B cell (primary cell): Measurements from ENCODE around the gene GLI3. TPM values are rescaled to one million over a fixed set of nuclear protein-coding genes. Genes with fewer than 3 reads are reported as not detected.

Source experiments
- ATAC-seq: fragments of 200-7000 bp; cut with Tn5 transposase; one replicate; pipeline ENCODE4 v1.10.0; 2021; ENCODE audit warnings: low read depth, mild to moderate bottlenecking, moderate number of reproducible peaks, moderate library complexity
- CTCF ChIA-PET: fragments of 350-600 bp; sonication (Branson Sonifier 250); formaldehyde crosslinking; loops from one replicate; lab custom pipeline; 2021; ENCODE audit warnings: antibody characterized with exemption, inconsistent platforms; lab: Charles Lee
- POLR2A ChIA-PET: fragments of 350-600 bp; sonication (Branson Sonifier 250); formaldehyde crosslinking; loops from one replicate; lab custom pipeline; 2021; ENCODE audit warnings: antibody characterized with exemption; lab: Charles Lee
- DNase-seq: peaks from one replicate; pipeline ENCODE4 v3.0.0; 2013
- H2AFZ ChIP-seq: 2 replicates; pipeline ENCODE4 v1.6.1; 2012; ENCODE audit warnings: mild to moderate bottlenecking, low read depth, low read length; ENCODE audit not compliant: insufficient read depth, poor library complexity, severe bottlenecking
- H3K27ac ChIP-seq, 2 donors: 1 replicate in 1 of 2; 2 replicates in 1 of 2; pipeline ENCODE4 v1.5.1; 2012 to 2013; ENCODE audit warnings: low read length in 2 of 2, mild to moderate bottlenecking in 2 of 2, moderate library complexity in 1 of 2
- H3K27me3 ChIP-seq, 4 experiments: fragments of 200-600 bp in 1 of 4; sonication (generic) in 1 of 4; replicated peaks in 1 of 4; 1 replicate in 2 of 4; 2 replicates in 2 of 4; pipeline versions ENCODE4 v1.6.1 to v1.7.0; 2013 to 2016; ENCODE audit warnings: low read length in 3 of 4, mild to moderate bottlenecking in 2 of 4, mixed read lengths in 1 of 4, moderate library complexity in 1 of 4; ENCODE audit not compliant: insufficient read depth in 4 of 4, control insufficient read depth in 3 of 4; ENCODE audit errors: control extremely low read depth in 1 of 4
- H3K36me3 ChIP-seq, 2 experiments: replicated peaks in 1 of 2; 1 replicate in 1 of 2; 2 replicates in 1 of 2; pipeline versions ENCODE4 v1.6.1 to v1.7.1; 2013; ENCODE audit warnings: low read length in 1 of 2; ENCODE audit not compliant: insufficient read depth in 2 of 2, control insufficient read depth in 1 of 2; ENCODE audit errors: control extremely low read depth in 1 of 2, extremely low read depth in 1 of 2
- H3K4me1 ChIP-seq, 2 donors: fragments of 200-600 bp in 1 of 2; sonication (generic) in 1 of 2; 1 replicate in 1 of 2; 2 replicates in 1 of 2; pipeline versions ENCODE4 v1.5.1 to v1.6.1; 2013 to 2017; ENCODE audit warnings: low read length in 2 of 2; ENCODE audit not compliant: control insufficient read depth in 2 of 2, insufficient read depth in 2 of 2
- H3K4me2 ChIP-seq: replicated peaks from 2 replicates; pipeline ENCODE3; 2012; ENCODE audit warnings: mild to moderate bottlenecking, low read depth, low read length; ENCODE audit not compliant: poor library complexity, severe bottlenecking
- H3K4me3 ChIP-seq, 5 experiments: fragments of 200-600 bp in 1 of 5; sonication (generic) in 1 of 5; 1 replicate in 3 of 5; 2 replicates in 2 of 5; pipeline versions ENCODE4 v1.5.1 to v1.7.0; 2011 to 2016; ENCODE audit warnings: low read length in 4 of 5, mild to moderate bottlenecking in 4 of 5, low read depth in 2 of 5, control low read depth in 1 of 5, moderate library complexity in 1 of 5; ENCODE audit not compliant: insufficient read depth in 1 of 5; ENCODE audit errors: control extremely low read depth in 1 of 5, extremely low read depth in 1 of 5
- H3K79me2 ChIP-seq: fragments of 200-600 bp; sonication (generic); one replicate; pipeline ENCODE4 v1.6.0; 2016; ENCODE audit warnings: low read length; ENCODE audit not compliant: control insufficient read depth, insufficient read depth
- H3K9ac ChIP-seq: fragments of 200-600 bp; sonication (generic); 2 replicates; pipeline ENCODE4 v1.6.1; 2017; ENCODE audit warnings: mild to moderate bottlenecking, low read length, moderate library complexity
- H3K9me3 ChIP-seq, 3 donors: one replicate each; pipeline versions ENCODE4 v1.6.1 to v1.7.1; 2013; ENCODE audit warnings: low read length in 2 of 3; ENCODE audit not compliant: control insufficient read depth in 2 of 3, insufficient read depth in 1 of 3; ENCODE audit errors: control extremely low read depth in 1 of 3
- H4K20me1 ChIP-seq: 2 replicates; pipeline ENCODE4 v1.6.0; 2012; ENCODE audit warnings: mild to moderate bottlenecking, low read length; ENCODE audit not compliant: insufficient read depth, control insufficient read depth, poor library complexity, severe bottlenecking
- H3K27ac Mint-ChIP-seq: one replicate; pipeline ENCODE4 v1.8.0; 2021; ENCODE audit warnings: mixed read lengths
- H3K27me3 Mint-ChIP-seq: one replicate; pipeline ENCODE4 v1.8.0; 2021; ENCODE audit warnings: mixed read lengths
- H3K4me1 Mint-ChIP-seq: one replicate; pipeline ENCODE4 v1.8.0; 2021; ENCODE audit warnings: mixed read lengths
- H3K4me3 Mint-ChIP-seq: one replicate; pipeline ENCODE4 v1.8.0; 2021; ENCODE audit warnings: mixed read lengths
- H3K9me3 Mint-ChIP-seq: one replicate; pipeline ENCODE4 v1.8.0; 2022; ENCODE audit warnings: mixed read lengths; ENCODE audit not compliant: insufficient read depth
- CTCF ChIP-seq: fragments of 200-600 bp; IDR thresholded peaks from one replicate; pipeline ENCODE4 v1.8.0; 2022; ENCODE audit warnings: antibody characterized with exemption, mild to moderate bottlenecking
- EZH2 ChIP-seq: IDR thresholded peaks from 2 replicates; pipeline ENCODE4 v1.6.1; 2012; ENCODE audit warnings: borderline replicate concordance, low read depth, mild to moderate bottlenecking, moderate library complexity, low read length; ENCODE audit not compliant: insufficient read depth, poor library complexity, severe bottlenecking
- WGBS: methylation state at CpG from one replicate; pipeline ENCODE4 v1.1.5; 2013; ENCODE audit warnings: missing lambda C conversion rate; ENCODE audit not compliant: insufficient coverage; 5-methylcytosine and 5-hydroxymethylcytosine counted together
- intact Hi-C: fragments of 100-400 bp; cut with micrococcal nuclease; formaldehyde crosslinking; loops from one replicate; pipeline ENCODE4 v1.10.0; 2022
- polyA plus RNA-seq: library from polyadenylated mRNA; depleted of rRNA; stranded (reverse); fragments of >200 nt; gene quantifications from 2 replicates; pipeline ENCODE4 v1.2.3, GENCODE V29; 2012
- total RNA-seq, 2 donors: library from RNA; stranded (reverse); fragments of 120-200 nt in 1 of 2; gene quantifications; 1 replicate in 1 of 2; 2 replicates in 1 of 2; pipeline versions ENCODE4 v1.2.3 to v1.2.4, GENCODE V29; 2013 to 2022

The GLI3 gene
- total and polyA plus RNA-seq, 2 donors (not counting 1 experiment from before 2014, with no cell fraction given): not detected

- Histone ChIP-seq H3K27ac (no peak overlapping the region), H3K4me3 (no peak overlapping the region), H3K36me3 (no peaks in the 10 kb centered on the region), H3K4me1 (peaks cover 5% of the 10 kb centered on the region in 2 donors), H2AFZ (no peak overlapping the region), H3K79me2 (no peaks in the 10 kb centered on the region), H3K9ac (no peak overlapping the region), H3K9me3 (no peaks in the 10 kb centered on the region), H3K4me2 (no peak overlapping the region), H4K20me1 (no peaks in the 10 kb centered on the region), H3K27me3 (peaks cover 0 to 35% (median 23%) of the 10 kb centered on the region in 4 experiments)
- Mint-ChIP-seq H3K9me3 (no peaks in the 10 kb centered on the region), H3K4me3 (no peak overlapping the region), H3K27me3 (peaks cover 69% of the 10 kb centered on the region), H3K27ac (no peak overlapping the region), H3K4me1 (peaks cover 16% of the 10 kb centered on the region)
- DNase-seq: no peak
- TF ChIP-seq EZH2 (no peak), CTCF (no peak)
- POLR2A ChIA-PET: no interaction called here
- ATAC-seq: no peak
- intact Hi-C loops: no loop called here
- CTCF ChIA-PET: no interaction called here
- WGBS: 70% methylated on average over 1 of the region's 1 CpG
Measured at GRCh38 chr7:42231043-42231787, 5.8 kb downstream of the GLI3 start.

GRCh38 chr7:42227936-42228591, 8.9 kb downstream of the GLI3 start:
- H3K27ac ChIP-seq: no peak overlapping the region
- TF ChIP-seq EZH2 (no peak), CTCF (no peak)
- no peak for ATAC-seq
- H3K4me3 ChIP-seq: no peak overlapping the region
- peaks cover 0 to 26% (median 18%) of the 10 kb centered on the region in 4 experiments for H3K27me3 ChIP-seq
- ChIA-PET CTCF (no interaction called here), POLR2A (no interaction called here)
- H3K9me3 ChIP-seq: no peaks in the 10 kb centered on the region
- no peaks in the 10 kb centered on the region for H3K79me2 ChIP-seq
- no peaks in the 10 kb centered on the region for H3K4me1 ChIP-seq
- WGBS: 6% methylated on average over 51 of the region's 51 CpGs
- intact Hi-C loops: no loop called here
- no peak for DNase-seq
- no peak overlapping the region for H3K27ac Mint-ChIP-seq
- H2AFZ ChIP-seq: peak overlapping the region; percentile 30
- H3K4me2 ChIP-seq: peak overlapping the region; percentile 40
- H3K4me3 Mint-ChIP-seq: peak overlapping the region; percentile 53
- H3K27me3 Mint-ChIP-seq: peaks cover 56% of the 10 kb centered on the region
- H3K9ac ChIP-seq: no peak overlapping the region
- no peaks in the 10 kb centered on the region for H3K9me3 Mint-ChIP-seq
- no peaks in the 10 kb centered on the region for H4K20me1 ChIP-seq
- peaks cover 7% of the 10 kb centered on the region for H3K4me1 Mint-ChIP-seq
- no peaks in the 10 kb centered on the region for H3K36me3 ChIP-seq
